CD14-positive monocyte (primary cell): Measurements from ENCODE around the gene GJA9. TPM values are rescaled to one million over a fixed set of nuclear protein-coding genes. Genes with fewer than 3 reads are reported as not detected.

Source experiments
- DNase-seq, 3 donors: peaks; one replicate each; pipeline ENCODE4 v3.0.0-alpha.2; 2011 to 2022
- H2AFZ ChIP-seq: 2 replicates; pipeline ENCODE4 v1.6.0; 2012; ENCODE audit warnings: mild to moderate bottlenecking, low read depth, low read length, inconsistent platforms; ENCODE audit not compliant: insufficient read depth, poor library complexity, severe bottlenecking
- H3K27ac ChIP-seq, 2 donors: 1 replicate in 1 of 2; 2 replicates in 1 of 2; pipeline ENCODE4 v1.5.1; 2012 to 2013; ENCODE audit warnings: low read length in 2 of 2, control low read depth in 1 of 2, inconsistent platforms in 1 of 2, low read depth in 1 of 2, mild to moderate bottlenecking in 1 of 2
- H3K27me3 ChIP-seq, 2 donors: one replicate each; pipeline versions ENCODE4 v1.6.0 to v1.6.1; 2011 to 2013; ENCODE audit warnings: low read length in 2 of 2; ENCODE audit not compliant: control insufficient read depth in 2 of 2, insufficient read depth in 2 of 2
- H3K36me3 ChIP-seq, 2 donors: replicated peaks in 1 of 2; 1 replicate in 1 of 2; 2 replicates in 1 of 2; pipeline versions ENCODE4 v1.5.1 to v1.6.1; 2012 to 2013; ENCODE audit warnings: low read length in 2 of 2, control low read depth in 1 of 2, inconsistent platforms in 1 of 2, mild to moderate bottlenecking in 1 of 2; ENCODE audit not compliant: insufficient read depth in 2 of 2, control insufficient read depth in 1 of 2
- H3K4me1 ChIP-seq, 2 donors: 1 replicate in 1 of 2; 2 replicates in 1 of 2; pipeline versions ENCODE4 v1.5.1 to v1.6.1; 2012 to 2013; ENCODE audit warnings: low read length in 2 of 2, control low read depth in 1 of 2, inconsistent platforms in 1 of 2, mild to moderate bottlenecking in 1 of 2, moderate library complexity in 1 of 2; ENCODE audit not compliant: insufficient read depth in 2 of 2, control insufficient read depth in 1 of 2
- H3K4me2 ChIP-seq: replicated peaks from 2 replicates; pipeline ENCODE3; 2012; ENCODE audit warnings: low read length, moderate library complexity, mild to moderate bottlenecking; ENCODE audit not compliant: poor library complexity, severe bottlenecking; ENCODE audit errors: extremely low read depth
- H3K4me3 ChIP-seq, 3 experiments: fragments of 200-600 bp in 1 of 3; sonication (generic) in 1 of 3; replicated peaks in 1 of 3; 1 replicate in 2 of 3; 2 replicates in 1 of 3; pipeline ENCODE4 v1.5.1; 2011 to 2013; ENCODE audit warnings: low read length in 3 of 3, mild to moderate bottlenecking in 3 of 3, control low read depth in 2 of 3, low read depth in 2 of 3, inconsistent platforms in 1 of 3, moderate library complexity in 1 of 3
- H3K79me2 ChIP-seq: 2 replicates; pipeline ENCODE4 v1.6.0; 2012; ENCODE audit warnings: mild to moderate bottlenecking, control low read depth, inconsistent platforms, low read length, moderate library complexity; ENCODE audit not compliant: insufficient read depth
- H3K9ac ChIP-seq: 2 replicates; pipeline ENCODE4 v1.6.0; 2017; ENCODE audit warnings: low read length, mild to moderate bottlenecking; ENCODE audit not compliant: insufficient read depth, poor library complexity, severe bottlenecking
- H3K9me3 ChIP-seq, 2 donors: replicated peaks in 1 of 2; 1 replicate in 1 of 2; 2 replicates in 1 of 2; pipeline versions ENCODE4 v1.5.1 to v1.6.1; 2012 to 2013; ENCODE audit warnings: low read length in 2 of 2, control low read depth in 1 of 2; ENCODE audit not compliant: control insufficient read depth in 1 of 2, insufficient read depth in 1 of 2
- H4K20me1 ChIP-seq: 2 replicates; pipeline ENCODE4 v1.6.0; 2012; ENCODE audit warnings: mild to moderate bottlenecking, low read length, control low read depth, moderate library complexity; ENCODE audit not compliant: insufficient read depth
- H3K27ac Mint-ChIP-seq, 7 donors: one replicate each; pipeline ENCODE4 v1.8.0; 2020; ENCODE audit warnings: mild to moderate bottlenecking in 7 of 7, mixed read lengths in 7 of 7, moderate library complexity in 6 of 7, inconsistent platforms in 2 of 7
- H3K27me3 Mint-ChIP-seq, 3 donors: one replicate each; pipeline ENCODE4 v1.8.0; 2021 to 2022; ENCODE audit warnings: low read depth in 3 of 3, mild to moderate bottlenecking in 3 of 3, mixed read lengths in 3 of 3, moderate library complexity in 3 of 3, inconsistent platforms in 1 of 3
- H3K36me3 Mint-ChIP-seq, 2 donors: one replicate each; pipeline ENCODE4 v1.8.0; 2020; ENCODE audit warnings: mixed read lengths in 2 of 2, inconsistent platforms in 1 of 2, mild to moderate bottlenecking in 1 of 2
- H3K4me1 Mint-ChIP-seq: one replicate; pipeline ENCODE4 v1.8.0; 2020; ENCODE audit warnings: mild to moderate bottlenecking, mixed read lengths
- H3K4me3 Mint-ChIP-seq, 2 donors: one replicate each; pipeline ENCODE4 v1.8.0; 2020; ENCODE audit warnings: mild to moderate bottlenecking in 2 of 2, mixed read lengths in 2 of 2, moderate library complexity in 1 of 2
- H3K9me3 Mint-ChIP-seq, 7 donors: one replicate each; pipeline ENCODE4 v1.8.0; 2020 to 2022; ENCODE audit warnings: mixed read lengths in 7 of 7, mild to moderate bottlenecking in 6 of 7, moderate library complexity in 6 of 7, inconsistent platforms in 2 of 7
- WGBS: methylation state at CpG from one replicate; pipeline ENCODE4 v1.1.5; 2013; ENCODE audit warnings: missing lambda C conversion rate; ENCODE audit not compliant: insufficient coverage; 5-methylcytosine and 5-hydroxymethylcytosine counted together
- intact Hi-C, 2 donors: fragments of 100-400 bp; cut with micrococcal nuclease; formaldehyde crosslinking; loops; one replicate each; pipeline versions ENCODE4 v1.15.0 to v1.15.1; 2023
- polyA plus RNA-seq, 3 donors: library from polyadenylated mRNA; depleted of rRNA in 1 of 3; unstranded in 2 of 3; stranded (reverse) in 1 of 3; fragments of 300-500 nt in 2 of 3; fragments of >200 nt in 1 of 3; fragmentation: Illumina TruSeq in 2 of 3; gene quantifications; 1 replicate in 2 of 3; 2 replicates in 1 of 3; pipeline ENCODE4 v1.2.3, GENCODE V29; 2012 to 2021
- TF ChIP-seq, protein P1 (sequence below): fragments of 200-600 bp; IDR thresholded peaks from one replicate; pipeline ENCODE4 v1.8.0; 2022; ENCODE audit warnings: antibody characterized with exemption, mild to moderate bottlenecking

GJA9 gene
- polyA plus RNA-seq, 3 donors: not detected

DNA sequence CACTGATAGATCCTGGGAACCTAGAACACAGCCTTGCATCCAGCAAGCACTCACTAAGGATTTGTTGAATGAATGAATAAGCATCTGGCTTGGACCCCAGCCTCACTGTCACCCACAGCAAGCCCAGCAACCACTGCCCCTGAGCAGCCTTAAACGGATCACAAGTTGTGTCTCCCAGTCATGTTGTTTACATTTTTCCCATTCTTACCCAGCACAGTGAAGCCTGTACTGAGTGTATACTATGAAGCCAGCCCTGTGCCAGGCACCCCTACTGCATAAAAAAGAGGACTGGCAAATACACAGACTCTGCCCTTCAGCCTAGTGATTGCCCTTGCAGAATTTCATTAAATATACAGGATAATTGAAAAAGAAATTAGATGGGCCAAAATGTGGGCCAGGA is 52.0 kb downstream of the GJA9 start:
- no peaks in the 10 kb centered on the region for H3K36me3 Mint-ChIP-seq
- Histone ChIP-seq H3K4me3 (no peak overlapping the region), H2AFZ (no peak overlapping the region), H3K27me3 (no peaks in the 10 kb centered on the region), H3K4me1 (peaks cover 16 to 19% of the 10 kb centered on the region in 2 donors), H4K20me1 (no peaks in the 10 kb centered on the region), H3K4me2 (no peak overlapping the region), H3K79me2 (no peaks in the 10 kb centered on the region), H3K9me3 (no peaks in the 10 kb centered on the region), H3K9ac (no peak overlapping the region), H3K36me3 (no peaks in the 10 kb centered on the region), H3K27ac (no peak overlapping the region)
- intact Hi-C loops: no loop called here
- peaks cover 0 to 2% (median 2%) of the 10 kb centered on the region in 3 donors for H3K27me3 Mint-ChIP-seq
- WGBS: 100% methylated on average over 1 of the region's 1 CpG
- no peaks in the 10 kb centered on the region for H3K9me3 Mint-ChIP-seq
- peaks cover 21% of the 10 kb centered on the region for H3K4me1 Mint-ChIP-seq
- no peak overlapping the region for H3K27ac Mint-ChIP-seq
- no peak for DNase-seq
- TF ChIP-seq, protein P1, sequence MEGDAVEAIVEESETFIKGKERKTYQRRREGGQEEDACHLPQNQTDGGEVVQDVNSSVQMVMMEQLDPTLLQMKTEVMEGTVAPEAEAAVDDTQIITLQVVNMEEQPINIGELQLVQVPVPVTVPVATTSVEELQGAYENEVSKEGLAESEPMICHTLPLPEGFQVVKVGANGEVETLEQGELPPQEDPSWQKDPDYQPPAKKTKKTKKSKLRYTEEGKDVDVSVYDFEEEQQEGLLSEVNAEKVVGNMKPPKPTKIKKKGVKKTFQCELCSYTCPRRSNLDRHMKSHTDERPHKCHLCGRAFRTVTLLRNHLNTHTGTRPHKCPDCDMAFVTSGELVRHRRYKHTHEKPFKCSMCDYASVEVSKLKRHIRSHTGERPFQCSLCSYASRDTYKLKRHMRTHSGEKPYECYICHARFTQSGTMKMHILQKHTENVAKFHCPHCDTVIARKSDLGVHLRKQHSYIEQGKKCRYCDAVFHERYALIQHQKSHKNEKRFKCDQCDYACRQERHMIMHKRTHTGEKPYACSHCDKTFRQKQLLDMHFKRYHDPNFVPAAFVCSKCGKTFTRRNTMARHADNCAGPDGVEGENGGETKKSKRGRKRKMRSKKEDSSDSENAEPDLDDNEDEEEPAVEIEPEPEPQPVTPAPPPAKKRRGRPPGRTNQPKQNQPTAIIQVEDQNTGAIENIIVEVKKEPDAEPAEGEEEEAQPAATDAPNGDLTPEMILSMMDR: no peak
- H3K4me3 Mint-ChIP-seq: no peak overlapping the region

DNA sequence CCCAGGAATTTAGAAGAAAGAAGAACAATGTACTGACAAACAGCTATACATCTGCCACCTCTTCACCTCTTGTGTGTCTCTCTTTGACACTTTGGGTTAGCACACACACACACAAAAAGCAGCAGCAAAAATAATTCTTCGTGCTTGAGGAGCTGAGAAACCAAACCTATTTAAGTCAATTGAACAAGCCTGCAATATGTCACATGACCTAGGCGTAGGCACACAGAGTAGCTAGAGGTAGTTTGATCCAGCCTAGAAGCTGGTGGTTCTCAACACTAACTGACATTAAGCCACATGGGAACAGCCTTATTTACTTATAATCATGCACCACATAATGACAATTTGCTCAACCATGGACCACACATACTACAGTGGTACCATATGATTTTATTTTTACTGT is 54.1 kb downstream of the GJA9 start:
- no peak overlapping the region for H3K4me3 ChIP-seq
- H3K27ac ChIP-seq: no peak overlapping the region
- WGBS: 63% methylated on average over 2 of the region's 2 CpGs
- intact Hi-C loops: no loop called here
- Mint-ChIP-seq H3K27me3 (peaks cover 0 to 2% (median 0%) of the 10 kb centered on the region in 3 donors), H3K9me3 (no peaks in the 10 kb centered on the region), H3K4me3 (no peak overlapping the region), H3K36me3 (no peaks in the 10 kb centered on the region), H3K27ac (no peak overlapping the region), H3K4me1 (peaks cover 12% of the 10 kb centered on the region)
- H3K9ac ChIP-seq: no peak overlapping the region
- no peaks in the 10 kb centered on the region for H3K27me3 ChIP-seq
- H3K79me2 ChIP-seq: no peaks in the 10 kb centered on the region
- H4K20me1 ChIP-seq: no peaks in the 10 kb centered on the region
- DNase-seq: no peak
- no peaks in the 10 kb centered on the region for H3K36me3 ChIP-seq
- peaks cover 0 to 6% of the 10 kb centered on the region in 2 donors for H3K4me1 ChIP-seq
- TF ChIP-seq, protein P1: no peak
- no peak overlapping the region for H3K4me2 ChIP-seq
- H3K9me3 ChIP-seq: no peaks in the 10 kb centered on the region
- no peak overlapping the region for H2AFZ ChIP-seq
